T-helper 2 cell treated with Interferon-gamma antibody and Interleukin-4, amounts not matched to agents 5 μg/mL and 100 μg/mL, for 36 hours (primary cell): Measurements from ENCODE around the gene INHBB.

Source experiments
- DNase-seq: peaks from one replicate; pipeline ENCODE4 v3.0.0; 2021; ENCODE audit warnings: low spot score
- H3K27ac Mint-ChIP-seq: one replicate; pipeline ENCODE4 v1.8.0; 2021; ENCODE audit warnings: mild to moderate bottlenecking, mixed read lengths
- H3K27me3 Mint-ChIP-seq: one replicate; pipeline ENCODE4 v1.8.0; 2021; ENCODE audit warnings: low read depth, mixed read lengths
- H3K36me3 Mint-ChIP-seq: one replicate; pipeline ENCODE4 v1.8.0; 2021; ENCODE audit warnings: low read depth, mixed read lengths
- H3K4me1 Mint-ChIP-seq: one replicate; pipeline ENCODE4 v1.8.0; 2021; ENCODE audit warnings: low read depth, mixed read lengths
- H3K4me3 Mint-ChIP-seq: one replicate; pipeline ENCODE4 v1.8.0; 2022; ENCODE audit warnings: mild to moderate bottlenecking, moderate library complexity, mixed read lengths
- H3K9me3 Mint-ChIP-seq: one replicate; pipeline ENCODE4 v1.8.0; 2021; ENCODE audit warnings: mixed read lengths

The INHBB gene

GRCh38 chr2:120367221-120367620 is 21.3 kb downstream of the INHBB start:
- Mint-ChIP-seq H3K27me3 (no peaks in the 10 kb centered on the region), H3K27ac (no peak overlapping the region), H3K9me3 (no peaks in the 10 kb centered on the region), H3K4me1 (no peaks in the 10 kb centered on the region), H3K4me3 (no peak overlapping the region), H3K36me3 (no peaks in the 10 kb centered on the region)
- DNase-seq = no peak

GRCh38 chr2:120367649-120368048 is 21.7 kb downstream of the INHBB start:
- no peak overlapping the region for H3K27ac Mint-ChIP-seq
- no peaks in the 10 kb centered on the region for H3K9me3 Mint-ChIP-seq
- DNase-seq = no peak
- no peak overlapping the region for H3K4me3 Mint-ChIP-seq
- H3K4me1 Mint-ChIP-seq = no peaks in the 10 kb centered on the region
- H3K27me3 Mint-ChIP-seq = no peaks in the 10 kb centered on the region
- no peaks in the 10 kb centered on the region for H3K36me3 Mint-ChIP-seq

- no peak for DNase-seq
- H3K4me1 Mint-ChIP-seq = no peaks in the 10 kb centered on the region
- no peak overlapping the region for H3K4me3 Mint-ChIP-seq
- H3K27ac Mint-ChIP-seq = no peak overlapping the region
- H3K27me3 Mint-ChIP-seq = no peaks in the 10 kb centered on the region
- H3K36me3 Mint-ChIP-seq = no peaks in the 10 kb centered on the region
- H3K9me3 Mint-ChIP-seq = no peaks in the 10 kb centered on the region
Observed at GRCh38 chr2:120368086-120368485, 22.1 kb downstream of the INHBB start.

GRCh38 chr2:120369250-120369649 is 23.3 kb downstream of the INHBB start:
- H3K4me3 Mint-ChIP-seq = no peak overlapping the region
- no peaks in the 10 kb centered on the region for H3K4me1 Mint-ChIP-seq
- no peaks in the 10 kb centered on the region for H3K9me3 Mint-ChIP-seq
- DNase-seq = no peak
- H3K36me3 Mint-ChIP-seq = no peaks in the 10 kb centered on the region
- no peak overlapping the region for H3K27ac Mint-ChIP-seq
- no peaks in the 10 kb centered on the region for H3K27me3 Mint-ChIP-seq

GRCh38 chr2:120371969-120372625 is 26.2 kb downstream of the INHBB start:
- DNase-seq = no peak
- Mint-ChIP-seq H3K4me1 (no peaks in the 10 kb centered on the region), H3K27ac (no peak overlapping the region), H3K9me3 (no peaks in the 10 kb centered on the region), H3K27me3 (no peaks in the 10 kb centered on the region), H3K4me3 (no peak overlapping the region), H3K36me3 (no peaks in the 10 kb centered on the region)

GRCh38 chr2:120372816-120373215 is 26.9 kb downstream of the INHBB start:
- Mint-ChIP-seq H3K27ac (no peak overlapping the region), H3K36me3 (no peaks in the 10 kb centered on the region), H3K4me1 (no peaks in the 10 kb centered on the region), H3K9me3 (no peaks in the 10 kb centered on the region), H3K4me3 (no peak overlapping the region), H3K27me3 (no peaks in the 10 kb centered on the region)
- no peak for DNase-seq

- Mint-ChIP-seq H3K27ac (no peak overlapping the region), H3K36me3 (no peaks in the 10 kb centered on the region), H3K27me3 (no peaks in the 10 kb centered on the region), H3K4me3 (no peak overlapping the region), H3K4me1 (no peaks in the 10 kb centered on the region), H3K9me3 (no peaks in the 10 kb centered on the region)
- DNase-seq = no peak
Observed at GRCh38 chr2:120373424-120373823, 27.5 kb downstream of the INHBB start.

- Mint-ChIP-seq H3K36me3 (no peaks in the 10 kb centered on the region), H3K27me3 (no peaks in the 10 kb centered on the region), H3K9me3 (no peaks in the 10 kb centered on the region), H3K4me1 (no peaks in the 10 kb centered on the region), H3K27ac (no peak overlapping the region), H3K4me3 (no peak overlapping the region)
- no peak for DNase-seq
Observed at GRCh38 chr2:120374821-120375220, 28.9 kb downstream of the INHBB start.

- H3K36me3 Mint-ChIP-seq = no peaks in the 10 kb centered on the region
- no peaks in the 10 kb centered on the region for H3K27me3 Mint-ChIP-seq
- no peak overlapping the region for H3K4me3 Mint-ChIP-seq
Observed at GRCh38 chr2:120375251-120376020, 29.5 kb downstream of the INHBB start.

GRCh38 chr2:120376101-120376500 is 30.2 kb downstream of the INHBB start:
- Mint-ChIP-seq H3K27me3 (no peaks in the 10 kb centered on the region), H3K9me3 (no peaks in the 10 kb centered on the region), H3K27ac (no peak overlapping the region), H3K4me1 (no peaks in the 10 kb centered on the region), H3K4me3 (no peak overlapping the region), H3K36me3 (no peaks in the 10 kb centered on the region)
- no peak for DNase-seq

More at GRCh38 chr2:120375251-120376020, 29.5 kb downstream of the INHBB start:
- Mint-ChIP-seq H3K9me3 (no peaks in the 10 kb centered on the region), H3K27ac (no peak overlapping the region), H3K4me1 (no peaks in the 10 kb centered on the region)
- DNase-seq = no peak

GRCh38 chr2:120376679-120377640 is 31.0 kb downstream of the INHBB start:
- H3K9me3 Mint-ChIP-seq = no peaks in the 10 kb centered on the region
- DNase-seq = no peak
- no peaks in the 10 kb centered on the region for H3K36me3 Mint-ChIP-seq
- H3K4me3 Mint-ChIP-seq = no peak overlapping the region
- H3K4me1 Mint-ChIP-seq = no peaks in the 10 kb centered on the region
- no peaks in the 10 kb centered on the region for H3K27me3 Mint-ChIP-seq
- no peak overlapping the region for H3K27ac Mint-ChIP-seq

- Mint-ChIP-seq H3K4me1 (no peaks in the 10 kb centered on the region), H3K36me3 (no peaks in the 10 kb centered on the region), H3K4me3 (no peak overlapping the region), H3K27me3 (no peaks in the 10 kb centered on the region), H3K27ac (no peak overlapping the region), H3K9me3 (no peaks in the 10 kb centered on the region)
- DNase-seq = no peak
Observed at GRCh38 chr2:120378605-120379004, 32.7 kb downstream of the INHBB start.

- Mint-ChIP-seq H3K4me1 (no peaks in the 10 kb centered on the region), H3K36me3 (no peaks in the 10 kb centered on the region), H3K27ac (no peak overlapping the region), H3K4me3 (no peak overlapping the region), H3K9me3 (no peaks in the 10 kb centered on the region), H3K27me3 (no peaks in the 10 kb centered on the region)
- DNase-seq = no peak
Observed at GRCh38 chr2:120379916-120380893, 34.3 kb downstream of the INHBB start.
